ENCODE data around the gene SLC22A7. TPM values are rescaled to one million over a fixed set of nuclear protein-coding genes. Genes with fewer than 3 reads are reported as not detected.
A peak's percentile ranks its signal among the peaks of the same experiment; 100 is the strongest.

SLC22A7 gene
- total RNA-seq, 3 donors from 2014 or later (not counting 1 experiment from before 2014, with no cell fraction given) = not detected

GRCh38 chr6:43334466-43335095, 36.5 kb downstream of the SLC22A7 start:
- H3K4me3 ChIP-seq (ENCODE audit: low read length) = no peak overlapping the region
- Mint-ChIP-seq H3K9me3 (no peaks in the 10 kb centered on the region), H3K27ac (peak overlapping the region in 1 of 2 donors; percentile 39), H3K36me3 (peaks cover 13% of the 10 kb centered on the region), H3K4me1 (peaks cover 0 to 10% of the 10 kb centered on the region in 2 donors), H3K4me3 (no peak overlapping the region), H3K27me3 (ENCODE audit: low read depth in 2 of 2) (no peaks in the 10 kb centered on the region)
- H3K36me3 ChIP-seq (ENCODE audit: control insufficient read depth, insufficient read depth, low read length) = peaks cover 28% of the 10 kb centered on the region
- intact Hi-C loops (cut with micrococcal nuclease) = no loop called here
- WGBS (ENCODE audit: insufficient coverage) = 100% methylated on average over 1 of the region's 2 CpGs
- H3K27ac ChIP-seq (ENCODE audit: low read length) = no peak overlapping the region
- H3K4me1 ChIP-seq (ENCODE audit: control insufficient read depth, insufficient read depth, low read length) = no peaks in the 10 kb centered on the region
- ATAC-seq (no peak), DNase-seq (peak in 1 of 2 donors; percentile 52)
- H3K27me3 ChIP-seq (ENCODE audit: control insufficient read depth, insufficient read depth, low read length) = no peaks in the 10 kb centered on the region
- no peak for TF ChIP-seq CTCF (IDR thresholded peaks at IDR 0.05)
- no peaks in the 10 kb centered on the region for H3K9me3 ChIP-seq (ENCODE audit: control insufficient read depth, insufficient read depth, low read length)

- no peak overlapping the region for H3K4me3 ChIP-seq (ENCODE audit: low read length)
- H3K27me3 ChIP-seq (ENCODE audit: control insufficient read depth, insufficient read depth, low read length) = no peaks in the 10 kb centered on the region
- Mint-ChIP-seq H3K27me3 (ENCODE audit: low read depth in 2 of 2) (no peaks in the 10 kb centered on the region), H3K36me3 (peaks cover 19% of the 10 kb centered on the region), H3K4me1 (peaks cover 0 to 10% of the 10 kb centered on the region in 2 donors), H3K27ac (no peak overlapping the region), H3K4me3 (no peak overlapping the region), H3K9me3 (no peaks in the 10 kb centered on the region)
- intact Hi-C loops (cut with micrococcal nuclease) = no loop called here
- no peaks in the 10 kb centered on the region for H3K9me3 ChIP-seq (ENCODE audit: control insufficient read depth, insufficient read depth, low read length)
- H3K36me3 ChIP-seq (ENCODE audit: control insufficient read depth, insufficient read depth, low read length) = peaks cover 37% of the 10 kb centered on the region
- 100% methylated on average over 3 of the region's 3 CpGs for WGBS (ENCODE audit: insufficient coverage)
- DNase-seq (no peak), ATAC-seq (no peak)
- no peak overlapping the region for H3K27ac ChIP-seq (ENCODE audit: low read length)
- TF ChIP-seq CTCF (IDR thresholded peaks at IDR 0.05) = no peak
- no peaks in the 10 kb centered on the region for H3K4me1 ChIP-seq (ENCODE audit: control insufficient read depth, insufficient read depth, low read length)
Measured at GRCh38 chr6:43335469-43335868, 37.4 kb downstream of the SLC22A7 start.

- no peak for DNase-seq
- peaks cover 0 to 6% of the 10 kb centered on the region in 2 donors for H3K4me1 Mint-ChIP-seq
- no peak overlapping the region for H3K4me3 ChIP-seq (ENCODE audit: low read length)
- no peak for ATAC-seq
- H3K4me1 ChIP-seq (ENCODE audit: control insufficient read depth, insufficient read depth, low read length) = no peaks in the 10 kb centered on the region
- H3K27ac Mint-ChIP-seq = no peak overlapping the region
- H3K9me3 ChIP-seq (ENCODE audit: control insufficient read depth, insufficient read depth, low read length) = no peaks in the 10 kb centered on the region
- H3K4me3 Mint-ChIP-seq = no peak overlapping the region
- peaks cover 27% of the 10 kb centered on the region for H3K36me3 Mint-ChIP-seq
- H3K27ac ChIP-seq (ENCODE audit: low read length) = no peak overlapping the region
- TF ChIP-seq CTCF (IDR thresholded peaks at IDR 0.05) = no peak
- 98% methylated on average over 3 of the region's 3 CpGs for WGBS (ENCODE audit: insufficient coverage)
- intact Hi-C loops (cut with micrococcal nuclease) = no loop called here
- no peaks in the 10 kb centered on the region for H3K27me3 ChIP-seq (ENCODE audit: control insufficient read depth, insufficient read depth, low read length)
- peaks cover 46% of the 10 kb centered on the region for H3K36me3 ChIP-seq (ENCODE audit: control insufficient read depth, insufficient read depth, low read length)
- no peaks in the 10 kb centered on the region for H3K9me3 Mint-ChIP-seq
- no peaks in the 10 kb centered on the region for H3K27me3 Mint-ChIP-seq (ENCODE audit: low read depth in 2 of 2)
Measured at GRCh38 chr6:43336382-43336781, 38.3 kb downstream of the SLC22A7 start.

- H3K27me3 ChIP-seq (ENCODE audit: control insufficient read depth, insufficient read depth, low read length) = no peaks in the 10 kb centered on the region
- Mint-ChIP-seq H3K36me3 (peaks cover 27% of the 10 kb centered on the region), H3K9me3 (no peaks in the 10 kb centered on the region), H3K4me1 (peaks cover 0 to 9% of the 10 kb centered on the region in 2 donors), H3K4me3 (no peak overlapping the region), H3K27ac (peak overlapping the region in 1 of 2 donors; percentile 26), H3K27me3 (ENCODE audit: low read depth in 2 of 2) (no peaks in the 10 kb centered on the region)
- DNase-seq = no peak
- ATAC-seq = no peak
- TF ChIP-seq CTCF (IDR thresholded peaks at IDR 0.05) = no peak
- H3K36me3 ChIP-seq (ENCODE audit: control insufficient read depth, insufficient read depth, low read length) = peaks cover 63% of the 10 kb centered on the region
- H3K27ac ChIP-seq (ENCODE audit: low read length) = no peak overlapping the region
- H3K9me3 ChIP-seq (ENCODE audit: control insufficient read depth, insufficient read depth, low read length) = no peaks in the 10 kb centered on the region
- no peak overlapping the region for H3K4me3 ChIP-seq (ENCODE audit: low read length)
- intact Hi-C loops (cut with micrococcal nuclease) = no loop called here
- H3K4me1 ChIP-seq (ENCODE audit: control insufficient read depth, insufficient read depth, low read length) = no peaks in the 10 kb centered on the region
Measured at GRCh38 chr6:43338243-43338642, 40.2 kb downstream of the SLC22A7 start.

Measured in natural killer cell (primary cell).